Progenitor cell of endocrine pancreas (in vitro differentiated cells): ENCODE results near the gene CYP24A1. TPM values are rescaled to one million over a fixed set of nuclear protein-coding genes. Genes with fewer than 3 reads are reported as not detected.

Experiments used
- DNase-seq: peaks from one replicate; pipeline ENCODE4 v3.0.0; 2021; ENCODE audit warnings: low spot score; ENCODE audit not compliant: unreplicated experiment
- H3K27ac Mint-ChIP-seq: 2 replicates; pipeline ENCODE4 v1.8.0; 2021; ENCODE audit warnings: mild to moderate bottlenecking, moderate library complexity, mixed read lengths
- H3K27me3 Mint-ChIP-seq: 2 replicates; pipeline ENCODE4 v1.8.0; 2021; ENCODE audit warnings: mixed read lengths
- H3K36me3 Mint-ChIP-seq: 2 replicates; pipeline ENCODE4 v1.8.0; 2022; ENCODE audit warnings: mixed read lengths; ENCODE audit not compliant: insufficient read depth
- H3K4me1 Mint-ChIP-seq: 2 replicates; pipeline ENCODE4 v1.8.0; 2021; ENCODE audit warnings: low read depth, mixed read lengths
- H3K4me3 Mint-ChIP-seq: 2 replicates; pipeline ENCODE4 v1.8.0; 2021; ENCODE audit warnings: low read depth, mild to moderate bottlenecking, moderate library complexity, mixed read lengths
- H3K9me3 Mint-ChIP-seq: 2 replicates; pipeline ENCODE4 v1.8.0; 2021; ENCODE audit warnings: low read depth, mixed read lengths
- total RNA-seq: library from RNA; stranded (reverse); gene quantifications from 2 replicates; pipeline ENCODE4 v1.2.1, GENCODE V29; 2021
- TF ChIP-seq, protein P1 (sequence below): fragments of 200-600 bp; sonication (generic); IDR thresholded peaks from one replicate; pipeline ENCODE4 v1.5.0; 2021; ENCODE audit warnings: antibody characterized with exemption, mild to moderate bottlenecking; ENCODE audit not compliant: unreplicated experiment

CYP24A1 gene
- total RNA-seq, 1 donor from 2014 or later, result not detected

DNA sequence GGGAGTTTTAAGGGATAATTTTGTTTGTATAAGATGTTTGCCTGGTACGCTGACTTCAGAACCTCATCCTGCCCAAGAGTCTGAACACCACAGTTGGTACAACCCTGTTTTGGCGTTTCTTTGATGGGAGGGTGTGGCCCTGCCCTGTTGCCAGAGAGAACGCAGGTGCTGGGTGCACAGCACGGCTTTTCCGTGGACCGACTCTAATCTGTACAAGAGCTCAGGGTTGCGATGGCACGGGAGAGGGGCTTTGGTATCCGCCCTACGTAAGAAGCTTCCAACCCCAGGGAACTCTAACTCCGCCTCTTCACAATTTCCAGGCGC, 1.3 kb downstream of the CYP24A1 start:
- TF ChIP-seq, protein P1, sequence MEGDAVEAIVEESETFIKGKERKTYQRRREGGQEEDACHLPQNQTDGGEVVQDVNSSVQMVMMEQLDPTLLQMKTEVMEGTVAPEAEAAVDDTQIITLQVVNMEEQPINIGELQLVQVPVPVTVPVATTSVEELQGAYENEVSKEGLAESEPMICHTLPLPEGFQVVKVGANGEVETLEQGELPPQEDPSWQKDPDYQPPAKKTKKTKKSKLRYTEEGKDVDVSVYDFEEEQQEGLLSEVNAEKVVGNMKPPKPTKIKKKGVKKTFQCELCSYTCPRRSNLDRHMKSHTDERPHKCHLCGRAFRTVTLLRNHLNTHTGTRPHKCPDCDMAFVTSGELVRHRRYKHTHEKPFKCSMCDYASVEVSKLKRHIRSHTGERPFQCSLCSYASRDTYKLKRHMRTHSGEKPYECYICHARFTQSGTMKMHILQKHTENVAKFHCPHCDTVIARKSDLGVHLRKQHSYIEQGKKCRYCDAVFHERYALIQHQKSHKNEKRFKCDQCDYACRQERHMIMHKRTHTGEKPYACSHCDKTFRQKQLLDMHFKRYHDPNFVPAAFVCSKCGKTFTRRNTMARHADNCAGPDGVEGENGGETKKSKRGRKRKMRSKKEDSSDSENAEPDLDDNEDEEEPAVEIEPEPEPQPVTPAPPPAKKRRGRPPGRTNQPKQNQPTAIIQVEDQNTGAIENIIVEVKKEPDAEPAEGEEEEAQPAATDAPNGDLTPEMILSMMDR, result no peak
- peaks cover 19% of the 10 kb centered on the region for H3K4me1 Mint-ChIP-seq
- DNase-seq, result no peak
- H3K36me3 Mint-ChIP-seq, result no peaks in the 10 kb centered on the region
- H3K9me3 Mint-ChIP-seq, result no peaks in the 10 kb centered on the region
- peaks cover 87% of the 10 kb centered on the region for H3K27me3 Mint-ChIP-seq
- no peak overlapping the region for H3K27ac Mint-ChIP-seq
- H3K4me3 Mint-ChIP-seq, result peak overlapping the region; percentile 52

DNA sequence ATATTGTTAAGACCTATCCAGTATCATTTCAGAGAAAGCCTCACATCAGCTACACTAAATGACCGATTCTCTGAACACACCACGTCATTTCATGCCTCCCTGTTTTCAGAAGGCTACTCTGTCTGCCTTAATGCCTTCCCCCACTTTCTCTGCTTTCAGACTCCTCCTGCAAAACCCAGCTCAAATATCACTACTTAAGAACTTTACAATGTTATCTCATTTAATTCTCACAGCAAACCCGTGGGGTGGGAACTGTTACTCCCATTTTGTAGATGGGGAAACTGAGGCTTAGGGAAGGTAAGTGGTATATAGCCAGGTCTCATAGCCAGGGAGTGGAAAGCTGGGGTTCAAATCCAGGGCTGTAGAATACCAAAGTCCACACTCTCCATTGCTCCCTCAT, 2.8 kb downstream of the CYP24A1 start:
- Mint-ChIP-seq H3K27ac (no peak overlapping the region), H3K36me3 (no peaks in the 10 kb centered on the region), H3K27me3 (peaks cover 84% of the 10 kb centered on the region), H3K9me3 (no peaks in the 10 kb centered on the region), H3K4me1 (peaks cover 19% of the 10 kb centered on the region), H3K4me3 (no peak overlapping the region)
- TF ChIP-seq, protein P1, result no peak
- no peak for DNase-seq

DNA sequence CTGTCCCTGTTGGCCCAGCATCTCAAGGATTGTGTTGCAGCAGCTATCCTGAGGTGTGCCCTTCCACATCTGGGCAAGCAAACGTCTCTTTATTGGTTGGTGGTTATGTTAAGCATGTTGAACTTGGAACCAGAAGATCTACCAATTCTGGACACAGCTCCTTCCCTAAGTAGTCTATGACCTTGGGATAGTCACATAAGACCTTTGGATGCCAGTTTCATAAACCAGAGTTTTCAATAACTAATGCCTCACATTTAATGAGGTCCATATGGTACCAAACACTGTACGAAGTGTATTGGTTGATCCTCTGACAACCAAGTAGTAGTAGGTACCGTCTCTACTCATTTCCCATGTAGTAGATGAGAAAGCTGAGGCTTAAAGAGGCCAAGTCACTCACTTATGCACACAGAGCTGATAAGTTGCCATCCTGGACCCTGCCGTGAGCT, 3.7 kb downstream of the CYP24A1 start:
- H3K4me3 Mint-ChIP-seq, result no peak overlapping the region
- H3K27me3 Mint-ChIP-seq, result peaks cover 75% of the 10 kb centered on the region
- no peaks in the 10 kb centered on the region for H3K9me3 Mint-ChIP-seq
- H3K36me3 Mint-ChIP-seq, result no peaks in the 10 kb centered on the region
- no peak for DNase-seq
- H3K27ac Mint-ChIP-seq, result no peak overlapping the region
- TF ChIP-seq, protein P1, result no peak
- peaks cover 19% of the 10 kb centered on the region for H3K4me1 Mint-ChIP-seq

DNA sequence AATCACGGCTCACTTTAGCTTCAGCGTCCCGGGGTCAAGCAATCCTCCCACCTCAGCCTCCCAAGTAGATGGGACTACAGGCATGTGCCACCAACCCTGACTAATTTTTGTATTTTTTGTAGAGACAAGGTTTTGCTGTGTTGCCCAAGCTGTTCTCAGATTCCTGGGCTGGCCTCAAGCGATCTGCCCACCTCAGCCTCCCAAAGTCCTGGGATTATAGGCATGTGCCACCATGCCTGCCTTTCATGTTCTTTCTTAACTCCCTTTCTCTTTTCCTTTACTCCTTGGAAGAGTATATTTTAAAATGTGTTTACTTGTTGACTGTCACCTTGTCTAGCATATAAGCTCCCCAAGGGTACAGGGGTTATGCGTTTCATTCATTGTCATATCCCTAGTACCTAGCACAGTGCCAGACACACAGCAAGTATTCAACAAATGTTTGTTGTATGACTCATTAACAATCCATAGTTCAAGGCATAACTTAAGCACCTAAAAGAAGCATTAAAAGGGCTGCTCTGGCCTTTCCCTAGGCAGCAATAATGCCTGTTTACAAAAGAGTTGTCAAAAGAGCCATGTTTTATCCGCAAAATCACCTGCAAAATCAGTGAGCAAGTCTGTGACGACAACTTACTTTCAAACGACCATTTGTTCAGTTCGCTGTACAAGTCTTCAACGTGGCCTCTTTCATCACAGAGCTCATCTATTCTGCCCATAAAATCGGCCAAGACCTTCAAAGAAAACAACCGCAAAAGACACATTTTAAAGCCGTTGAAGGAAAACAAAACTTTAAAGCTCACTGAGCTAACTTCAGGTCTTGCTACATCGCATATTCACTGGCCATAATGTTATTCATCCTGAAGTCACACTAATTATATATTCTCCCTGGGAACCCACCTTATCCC, 4.6 kb downstream of the CYP24A1 start:
- Mint-ChIP-seq H3K4me3 (no peak overlapping the region), H3K36me3 (no peaks in the 10 kb centered on the region), H3K9me3 (no peaks in the 10 kb centered on the region), H3K27me3 (peaks cover 67% of the 10 kb centered on the region), H3K4me1 (peaks cover 12% of the 10 kb centered on the region), H3K27ac (no peak overlapping the region)
- TF ChIP-seq, protein P1, result no peak
- DNase-seq, result no peak

DNA sequence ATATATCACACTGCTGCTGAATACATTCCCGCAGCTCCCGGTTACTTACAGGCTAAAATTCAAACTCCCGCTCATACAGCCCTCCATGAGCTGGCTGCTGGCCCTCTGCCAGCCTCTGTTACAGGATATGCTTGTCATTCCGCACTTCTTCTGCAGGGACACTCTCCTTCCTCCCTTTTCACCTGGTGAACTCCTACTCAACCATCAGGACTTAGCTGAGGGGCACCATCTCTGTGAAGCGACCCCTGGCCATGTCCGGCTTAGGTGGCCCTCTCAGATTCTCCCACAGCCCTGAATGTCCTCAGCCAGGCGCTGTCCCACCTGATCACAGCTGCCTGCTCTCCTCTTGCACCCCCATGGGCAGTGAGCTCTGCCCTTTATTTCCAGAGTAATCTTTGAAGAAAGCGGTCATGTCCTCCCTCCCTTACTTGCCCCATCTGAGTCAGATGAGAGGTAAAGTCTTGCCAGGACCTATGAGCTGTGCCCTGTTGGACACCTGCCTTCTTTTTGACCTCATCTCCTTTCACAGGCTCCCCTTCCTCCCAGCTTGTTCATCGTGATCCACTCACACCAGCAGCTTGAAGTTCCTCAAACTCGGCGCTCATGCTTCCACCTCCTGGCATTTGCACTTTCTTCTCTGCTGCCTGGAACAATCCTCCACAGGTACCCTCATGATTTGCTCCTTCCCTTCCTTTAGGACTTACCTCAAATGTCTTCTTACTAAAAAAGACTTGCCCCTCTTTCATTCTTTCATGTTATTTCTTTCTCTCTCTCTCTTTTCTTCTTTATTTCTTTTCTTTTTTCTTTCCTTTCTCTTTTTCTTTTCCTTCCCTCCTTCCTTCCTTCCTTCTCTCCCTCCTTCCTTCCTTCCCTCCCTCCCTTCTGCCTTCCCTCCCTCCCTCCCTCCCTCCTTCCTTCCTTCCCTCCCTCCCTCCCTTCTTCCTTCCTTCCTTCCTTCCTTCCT, 5.6 kb downstream of the CYP24A1 start:
- peaks cover 6% of the 10 kb centered on the region for H3K4me1 Mint-ChIP-seq
- H3K9me3 Mint-ChIP-seq, result no peaks in the 10 kb centered on the region
- DNase-seq, result no peak
- H3K27ac Mint-ChIP-seq, result no peak overlapping the region
- peaks cover 59% of the 10 kb centered on the region for H3K27me3 Mint-ChIP-seq
- H3K36me3 Mint-ChIP-seq, result no peaks in the 10 kb centered on the region
- no peak overlapping the region for H3K4me3 Mint-ChIP-seq
- TF ChIP-seq, protein P1, result no peak
